ENCODE results near the gene OFD1. TPM values are rescaled to one million over a fixed set of nuclear protein-coding genes. Genes with fewer than 3 reads are reported as not detected.

OFD1 gene
- total RNA-seq, 1 donor: 40.1 TPM

DNA sequence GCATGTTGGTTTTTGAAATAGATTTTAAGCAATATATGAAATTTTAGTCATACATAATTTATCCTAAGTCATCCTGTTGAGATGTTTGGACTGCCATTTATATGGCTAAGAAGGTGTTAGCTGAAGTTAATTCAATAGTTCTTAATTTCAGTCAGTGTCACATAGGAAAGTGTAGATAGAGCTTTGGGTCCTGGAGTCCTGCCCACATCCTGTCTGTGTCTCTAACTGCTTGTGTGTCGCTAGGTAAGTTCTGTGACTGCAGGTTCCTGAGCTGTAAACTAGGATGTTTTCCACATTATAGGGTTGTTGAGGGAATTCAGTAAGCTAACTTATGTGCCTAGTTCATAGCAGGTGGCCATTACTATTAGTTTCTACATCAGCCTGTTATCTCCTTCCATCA is 20.7 kb downstream of the OFD1 start:
- H3K27me3 ChIP-seq (ENCODE audit: insufficient read depth, low read length): no peaks in the 10 kb centered on the region
- no peak overlapping the region for H3K4me3 ChIP-seq (ENCODE audit: low read length)
- H3K9me3 ChIP-seq (ENCODE audit: low read depth, low read length): no peaks in the 10 kb centered on the region
- peaks cover 53% of the 10 kb centered on the region for H3K4me1 ChIP-seq (ENCODE audit: insufficient read depth, low read length)

DNA sequence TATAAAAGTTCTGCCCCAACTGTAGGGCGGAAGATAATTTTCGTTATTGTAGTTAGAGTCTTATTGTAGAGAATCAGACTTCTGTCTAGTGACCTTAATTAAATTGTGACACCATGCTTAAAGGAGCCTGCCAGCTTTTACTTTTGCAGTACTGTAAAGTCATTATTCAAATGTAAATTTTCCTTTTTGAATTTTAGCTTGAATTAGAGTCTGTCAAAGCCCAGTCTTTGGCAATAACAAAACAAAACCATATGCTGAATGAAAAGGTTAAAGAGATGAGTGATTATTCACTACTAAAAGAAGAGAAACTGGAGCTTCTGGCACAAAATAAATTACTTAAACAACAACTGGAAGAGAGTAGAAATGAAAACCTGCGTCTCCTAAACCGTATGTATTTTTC is 21.8 kb downstream of the OFD1 start:
- Histone ChIP-seq H3K9me3 (ENCODE audit: low read depth, low read length) (no peaks in the 10 kb centered on the region), H3K4me3 (ENCODE audit: low read length) (no peak overlapping the region), H3K4me1 (ENCODE audit: insufficient read depth, low read length) (peaks cover 58% of the 10 kb centered on the region), H3K27me3 (ENCODE audit: insufficient read depth, low read length) (no peaks in the 10 kb centered on the region)

DNA sequence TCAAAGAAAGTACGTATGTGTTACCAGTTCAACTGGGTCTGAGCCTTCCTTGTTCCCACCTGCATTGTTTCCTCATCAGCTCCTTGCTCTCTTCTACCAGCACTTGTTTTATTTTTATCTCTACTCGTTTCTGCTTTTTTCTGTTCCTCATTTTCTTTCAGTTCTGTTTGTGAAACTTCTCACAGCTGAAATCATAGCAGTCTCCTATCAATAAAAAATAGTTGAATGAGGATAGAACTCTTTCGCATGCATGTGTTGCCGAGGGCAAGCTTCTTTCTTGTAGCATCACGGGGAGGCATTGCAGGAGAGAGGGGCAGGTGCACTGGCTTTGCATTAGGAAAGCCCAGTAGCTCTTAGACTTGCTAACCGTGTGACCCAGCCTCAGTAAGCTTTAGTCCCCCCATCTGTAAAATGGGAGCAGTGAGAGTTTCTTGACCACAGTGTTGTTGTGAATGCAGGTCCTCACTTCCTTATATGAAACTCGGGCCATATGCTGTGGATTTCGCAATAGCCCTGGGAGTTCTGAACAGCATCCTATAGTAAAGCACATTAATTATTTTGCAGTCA is 24.7 kb downstream of the OFD1 start:
- H3K9me3 ChIP-seq (ENCODE audit: low read depth, low read length): no peaks in the 10 kb centered on the region
- no peaks in the 10 kb centered on the region for H3K27me3 ChIP-seq (ENCODE audit: insufficient read depth, low read length)
- no peak overlapping the region for H3K4me3 ChIP-seq (ENCODE audit: low read length)
- H3K4me1 ChIP-seq (ENCODE audit: insufficient read depth, low read length): peaks cover 64% of the 10 kb centered on the region

DNA sequence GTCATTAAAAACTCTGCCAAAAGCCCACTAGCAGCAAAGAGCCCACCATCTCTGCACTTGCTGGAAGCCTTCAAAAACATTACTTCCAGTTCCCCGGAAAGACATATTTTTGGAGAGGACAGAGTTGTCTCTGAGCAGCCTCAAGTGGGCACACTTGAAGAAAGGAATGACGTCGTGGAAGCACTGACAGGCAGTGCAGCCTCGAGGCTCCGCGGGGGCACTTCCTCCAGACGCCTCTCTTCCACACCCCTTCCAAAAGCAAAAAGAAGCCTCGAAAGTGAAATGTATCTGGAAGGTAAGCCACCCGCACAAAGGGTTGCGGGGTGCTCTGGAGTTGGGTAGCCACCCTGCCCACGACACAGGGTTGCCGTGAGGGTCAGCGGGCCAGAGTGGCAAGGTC is 25.9 kb downstream of the OFD1 start:
- peaks cover 65% of the 10 kb centered on the region for H3K4me1 ChIP-seq (ENCODE audit: insufficient read depth, low read length)

DNA sequence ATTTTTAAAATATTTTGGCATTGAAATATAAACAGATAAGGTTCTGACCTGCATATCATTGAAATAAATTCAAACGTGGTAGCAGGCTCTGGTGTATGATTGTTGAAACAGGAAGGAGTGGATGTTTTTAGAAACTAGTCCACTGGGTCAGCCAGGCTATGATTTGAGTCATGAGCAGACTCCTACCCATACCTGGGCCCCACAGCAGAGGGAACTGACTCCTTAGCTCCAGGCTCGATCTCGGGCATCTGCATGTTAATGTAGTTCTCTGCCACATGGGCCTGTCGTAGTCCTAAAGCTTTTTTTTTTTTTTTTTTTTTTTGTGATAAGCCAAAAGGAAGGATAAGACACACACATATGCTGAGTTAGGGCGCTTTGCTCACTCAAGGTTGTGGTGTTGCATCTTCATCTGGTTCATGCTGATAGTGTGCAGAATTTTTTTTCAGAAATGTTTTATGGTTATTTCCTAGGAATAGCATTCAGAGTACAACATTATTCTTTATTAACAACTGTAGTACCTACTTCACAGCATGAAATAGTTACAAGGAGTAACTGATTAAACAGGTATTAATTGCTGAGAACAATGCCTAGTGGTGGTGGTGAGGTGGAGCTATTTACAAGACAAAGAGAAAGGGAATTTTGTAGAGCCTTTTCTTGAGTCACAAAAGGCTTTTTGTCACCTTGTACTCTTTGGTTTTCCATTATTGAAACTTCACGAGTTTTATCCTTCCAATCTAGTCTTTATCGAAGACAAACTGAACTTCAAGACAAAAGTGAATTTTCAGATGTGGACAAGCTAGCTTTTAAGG is 27.3 kb downstream of the OFD1 start:
- Histone ChIP-seq H3K4me1 (ENCODE audit: insufficient read depth, low read length) (peaks cover 58% of the 10 kb centered on the region), H3K27me3 (ENCODE audit: insufficient read depth, low read length) (no peaks in the 10 kb centered on the region)

More for the DNA sequence above, 25.9 kb downstream of the OFD1 start:
- Histone ChIP-seq H3K27me3 (ENCODE audit: insufficient read depth, low read length) (no peaks in the 10 kb centered on the region), H3K4me3 (ENCODE audit: low read length) (no peak overlapping the region), H3K9me3 (ENCODE audit: low read depth, low read length) (no peaks in the 10 kb centered on the region)

DNA sequence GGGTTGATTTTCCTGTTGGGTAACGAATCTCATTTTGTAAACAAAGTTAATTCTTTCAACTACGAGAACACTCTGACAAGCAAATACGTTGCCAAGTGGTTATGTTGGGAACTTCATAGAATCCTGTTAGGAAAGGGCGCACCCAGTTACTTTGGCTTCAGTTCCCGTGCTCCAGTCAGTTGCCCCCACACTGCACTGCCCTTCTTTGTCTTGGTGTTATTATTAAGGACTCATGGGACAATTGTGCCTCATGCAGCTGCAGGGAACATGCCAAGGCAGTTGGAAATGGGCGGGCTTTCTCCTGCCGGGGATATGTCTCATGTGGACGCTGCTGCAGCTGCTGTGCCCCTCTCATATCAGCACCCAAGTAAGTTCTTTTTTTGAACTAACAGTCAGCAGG is 28.9 kb downstream of the OFD1 start:
- Histone ChIP-seq H3K4me3 (ENCODE audit: low read length) (no peak overlapping the region), H3K9me3 (ENCODE audit: low read depth, low read length) (no peaks in the 10 kb centered on the region), H3K4me1 (ENCODE audit: insufficient read depth, low read length) (peaks cover 49% of the 10 kb centered on the region), H3K27me3 (ENCODE audit: insufficient read depth, low read length) (no peaks in the 10 kb centered on the region)

More for the DNA sequence above, 27.3 kb downstream of the OFD1 start:
- no peak overlapping the region for H3K4me3 ChIP-seq (ENCODE audit: low read length)
- H3K9me3 ChIP-seq (ENCODE audit: low read depth, low read length): no peaks in the 10 kb centered on the region

DNA sequence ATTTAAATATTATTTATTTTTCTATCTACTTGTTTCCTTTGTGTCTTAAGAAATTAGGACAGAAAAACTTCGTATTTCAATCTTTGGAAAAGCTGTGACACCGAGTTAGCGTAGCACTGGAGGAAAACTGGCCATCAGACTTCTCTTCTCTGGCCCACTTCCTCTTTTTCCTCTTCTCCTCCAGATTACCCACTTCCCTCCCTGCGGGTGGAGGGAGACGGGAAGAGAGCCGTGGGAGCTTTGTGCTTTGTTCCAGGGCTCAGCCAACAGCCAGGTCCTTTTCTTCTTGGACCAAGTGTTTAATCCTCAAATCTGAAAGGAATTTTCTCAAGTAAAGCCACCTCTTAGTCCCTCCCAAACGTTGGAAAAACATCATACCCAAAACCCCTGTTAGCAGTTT is 29.7 kb downstream of the OFD1 start:
- H3K27me3 ChIP-seq (ENCODE audit: insufficient read depth, low read length): no peaks in the 10 kb centered on the region
- no peak overlapping the region for H3K4me3 ChIP-seq (ENCODE audit: low read length)
- no peaks in the 10 kb centered on the region for H3K9me3 ChIP-seq (ENCODE audit: low read depth, low read length)
- peaks cover 41% of the 10 kb centered on the region for H3K4me1 ChIP-seq (ENCODE audit: insufficient read depth, low read length)

DNA sequence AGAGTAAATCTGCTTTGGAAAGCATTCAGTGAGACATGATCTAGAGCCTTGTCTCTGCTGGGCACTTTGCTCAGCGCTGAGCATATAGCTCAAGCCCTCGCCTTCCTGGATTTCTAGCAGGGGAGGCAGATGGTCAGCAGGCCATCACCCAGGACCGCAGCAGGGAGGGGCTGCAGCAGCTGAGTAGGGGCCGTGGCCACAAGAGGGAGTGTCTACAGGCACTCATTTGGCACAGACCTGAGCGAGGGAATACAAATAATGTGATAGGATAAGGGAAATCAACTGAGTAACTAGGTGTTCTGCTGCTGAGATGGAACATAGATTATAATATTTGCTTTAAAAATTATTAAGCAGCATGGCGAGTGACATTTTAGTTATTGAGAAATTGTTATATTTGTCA is 30.2 kb downstream of the OFD1 start:
- Histone ChIP-seq H3K4me3 (ENCODE audit: low read length) (no peak overlapping the region), H3K27me3 (ENCODE audit: insufficient read depth, low read length) (no peaks in the 10 kb centered on the region), H3K4me1 (ENCODE audit: insufficient read depth, low read length) (peaks cover 36% of the 10 kb centered on the region), H3K9me3 (ENCODE audit: low read depth, low read length) (no peaks in the 10 kb centered on the region)

DNA sequence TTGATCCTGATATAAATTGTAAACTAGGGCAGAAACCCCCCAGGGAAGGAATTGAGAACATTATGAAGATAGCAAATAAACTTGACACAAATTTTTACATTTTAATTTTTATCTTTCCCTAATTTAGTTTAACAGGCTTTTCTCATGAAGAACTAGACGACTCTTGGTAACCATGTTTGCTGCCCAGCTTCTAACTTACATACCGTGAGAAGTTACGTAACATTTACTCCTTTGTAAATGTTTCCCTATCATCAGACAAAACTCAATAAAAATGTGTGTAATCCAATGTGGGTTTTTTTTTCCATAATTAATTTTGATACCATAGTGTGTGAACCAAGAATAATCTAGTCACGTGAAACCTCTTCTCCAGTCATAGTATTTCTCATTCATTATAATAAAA is 34.4 kb downstream of the OFD1 start:
- Histone ChIP-seq H3K27me3 (ENCODE audit: insufficient read depth, low read length) (no peaks in the 10 kb centered on the region), H3K4me3 (ENCODE audit: low read length) (no peak overlapping the region), H3K9me3 (ENCODE audit: low read depth, low read length) (no peaks in the 10 kb centered on the region), H3K4me1 (ENCODE audit: insufficient read depth, low read length) (peaks cover 10% of the 10 kb centered on the region)

DNA sequence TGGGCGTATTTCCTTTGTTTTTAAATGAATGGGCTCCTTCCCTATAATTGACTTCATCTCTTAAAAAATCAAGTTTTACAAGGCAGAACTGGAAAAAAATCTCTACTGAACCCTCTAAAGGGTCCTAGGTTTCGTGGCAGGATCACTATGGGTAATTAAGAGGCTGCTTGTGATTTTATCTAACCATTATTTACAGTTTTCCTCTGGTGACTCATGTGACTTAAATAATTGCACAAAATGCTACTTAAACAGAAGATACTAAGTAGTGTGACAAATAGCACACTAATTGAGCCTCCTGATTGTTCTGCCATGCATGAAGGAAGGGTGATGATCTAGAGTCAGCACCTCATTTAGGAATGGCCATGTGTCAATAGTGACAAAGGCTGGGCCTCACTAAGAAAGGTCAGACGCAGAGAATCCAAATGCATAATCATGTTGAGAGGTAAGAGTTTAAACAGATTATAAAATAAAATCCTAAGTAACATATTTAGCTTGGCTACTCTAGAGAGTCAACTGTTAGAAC is 35.5 kb downstream of the OFD1 start:
- peaks cover under 1% of the 10 kb centered on the region for H3K4me1 ChIP-seq (ENCODE audit: insufficient read depth, low read length)
- H3K9me3 ChIP-seq (ENCODE audit: low read depth, low read length): no peaks in the 10 kb centered on the region
- no peak overlapping the region for H3K4me3 ChIP-seq (ENCODE audit: low read length)
- H3K27me3 ChIP-seq (ENCODE audit: insufficient read depth, low read length): no peaks in the 10 kb centered on the region

DNA sequence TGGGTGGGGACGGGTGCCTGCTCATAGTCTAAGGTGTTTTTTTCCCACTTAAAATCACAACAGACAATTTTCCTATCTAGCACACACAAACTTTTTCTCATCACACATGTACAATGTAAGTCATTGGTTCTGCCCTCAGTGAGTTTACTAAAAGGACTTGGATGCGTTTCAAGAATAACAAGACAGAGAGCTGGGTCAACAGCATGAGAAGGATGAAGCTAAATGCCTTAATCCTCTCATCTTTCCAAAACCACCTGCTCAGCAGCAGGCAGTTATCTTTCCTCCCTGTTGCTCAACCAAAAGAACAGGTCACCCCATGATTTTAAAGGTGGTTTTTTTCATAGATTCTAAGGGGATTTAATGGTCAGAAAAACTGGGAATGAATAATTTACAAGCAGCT is 40.1 kb downstream of the OFD1 start:
- Histone ChIP-seq H3K4me3 (ENCODE audit: low read length) (no peak overlapping the region), H3K9me3 (ENCODE audit: low read depth, low read length) (no peaks in the 10 kb centered on the region), H3K4me1 (ENCODE audit: insufficient read depth, low read length) (no peaks in the 10 kb centered on the region), H3K27me3 (ENCODE audit: insufficient read depth, low read length) (no peaks in the 10 kb centered on the region)

DNA sequence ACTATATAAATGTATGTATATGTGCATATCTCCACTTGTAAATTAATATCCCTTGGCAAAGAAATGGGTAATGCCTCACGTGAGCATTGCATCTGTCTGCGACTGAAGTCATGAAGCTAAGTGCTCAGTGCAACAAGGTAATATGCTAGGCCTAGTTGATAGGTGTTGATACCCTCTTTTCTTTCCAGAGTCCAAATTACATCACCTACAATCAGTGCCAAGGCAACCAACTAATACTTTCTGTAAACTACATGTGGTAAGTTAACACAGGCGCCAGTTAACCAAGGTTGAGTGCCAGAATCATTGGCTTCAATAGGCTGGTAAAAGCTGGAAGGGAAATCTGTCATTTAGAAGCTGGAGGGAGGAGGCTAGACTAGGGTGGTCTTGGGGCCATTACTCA is 41.3 kb downstream of the OFD1 start:
- Histone ChIP-seq H3K4me3 (ENCODE audit: low read length) (no peak overlapping the region), H3K4me1 (ENCODE audit: insufficient read depth, low read length) (peaks cover 3% of the 10 kb centered on the region), H3K9me3 (ENCODE audit: low read depth, low read length) (no peaks in the 10 kb centered on the region), H3K27me3 (ENCODE audit: insufficient read depth, low read length) (no peaks in the 10 kb centered on the region)

DNA sequence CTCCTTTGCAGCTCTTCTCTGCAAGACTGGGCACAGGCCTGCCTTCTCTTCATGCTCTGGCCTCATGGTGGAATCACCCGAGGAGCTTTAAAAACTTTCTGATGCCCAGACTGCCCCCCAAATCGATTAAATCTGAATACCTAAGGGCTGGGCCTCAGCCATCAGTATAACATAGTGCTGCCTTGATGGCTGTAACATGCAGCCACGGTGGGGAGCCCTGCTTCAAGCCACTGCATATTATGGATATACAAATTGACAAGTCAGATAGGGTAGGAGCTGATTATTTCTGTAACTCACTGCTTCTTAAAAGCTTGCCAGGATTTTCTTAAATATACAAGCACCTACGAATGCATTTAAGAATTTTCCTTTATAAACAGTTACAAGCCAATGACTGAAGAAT is 41.8 kb downstream of the OFD1 start:
- Histone ChIP-seq H3K4me1 (ENCODE audit: insufficient read depth, low read length) (peaks cover 5% of the 10 kb centered on the region), H3K27me3 (ENCODE audit: insufficient read depth, low read length) (no peaks in the 10 kb centered on the region), H3K4me3 (ENCODE audit: low read length) (no peak overlapping the region), H3K9me3 (ENCODE audit: low read depth, low read length) (no peaks in the 10 kb centered on the region)

DNA sequence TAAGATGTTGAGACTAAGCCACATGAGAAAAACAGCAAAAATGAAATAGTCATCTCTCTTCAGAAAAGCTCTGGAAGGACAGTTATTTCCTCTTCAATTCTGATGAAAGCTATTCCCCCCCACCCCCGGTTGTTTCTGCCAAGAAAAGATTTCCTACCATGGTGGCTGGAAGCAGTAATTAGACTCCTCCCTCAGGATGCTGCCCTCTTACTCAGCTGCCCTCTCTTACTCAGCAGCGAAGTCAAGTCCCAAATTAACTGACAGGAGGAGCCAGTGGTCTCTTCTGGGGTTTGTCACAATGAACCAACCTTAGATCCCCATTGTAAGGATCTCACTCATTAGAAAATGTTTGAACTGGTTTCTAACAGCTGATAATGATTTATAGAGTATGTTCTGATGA is 44.4 kb downstream of the OFD1 start:
- H3K9me3 ChIP-seq (ENCODE audit: low read depth, low read length): no peaks in the 10 kb centered on the region
- no peak overlapping the region for H3K4me3 ChIP-seq (ENCODE audit: low read length)
- H3K4me1 ChIP-seq (ENCODE audit: insufficient read depth, low read length): peaks cover 5% of the 10 kb centered on the region
- H3K27me3 ChIP-seq (ENCODE audit: insufficient read depth, low read length): no peaks in the 10 kb centered on the region

DNA sequence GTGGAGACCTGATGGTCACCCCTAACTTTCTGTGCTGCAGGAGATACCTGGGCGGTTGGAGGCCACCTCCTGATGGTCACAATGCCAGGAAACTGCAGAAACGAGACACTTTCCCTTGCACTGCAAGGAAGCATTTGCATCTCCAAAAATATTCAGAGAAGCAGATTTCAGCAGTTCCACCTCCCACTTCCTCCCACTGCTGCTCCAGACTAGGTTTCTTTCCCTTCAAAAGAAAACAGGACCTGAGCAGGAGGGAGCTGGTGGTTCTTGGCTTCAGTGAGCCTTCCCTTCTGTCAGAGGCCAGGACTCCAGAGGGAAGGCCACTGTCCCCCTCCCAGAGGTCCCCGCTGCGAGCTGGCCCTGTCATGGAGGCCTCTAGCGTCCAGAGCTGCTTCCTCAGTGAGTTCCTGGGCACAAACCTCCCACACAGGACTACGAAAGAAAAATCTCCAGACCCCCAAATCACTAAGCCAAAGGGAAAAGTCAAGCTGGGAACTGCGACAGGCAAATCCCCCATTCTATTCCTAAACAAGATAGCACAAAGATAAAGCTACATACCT is 46.4 kb downstream of the OFD1 start:
- peaks cover 5% of the 10 kb centered on the region for H3K4me1 ChIP-seq (ENCODE audit: insufficient read depth, low read length)
- no peaks in the 10 kb centered on the region for H3K9me3 ChIP-seq (ENCODE audit: low read depth, low read length)
- H3K27me3 ChIP-seq (ENCODE audit: insufficient read depth, low read length): no peaks in the 10 kb centered on the region
- H3K4me3 ChIP-seq (ENCODE audit: low read length): no peak overlapping the region
